H9 (cell line): Measurements from ENCODE around the gene FAM111B. TPM values are rescaled to one million over a fixed set of nuclear protein-coding genes. Genes with fewer than 3 reads are reported as not detected.
"Not testable (repeated sequence)": the region's sequence is repeated elsewhere in the genome, so short reads cannot be mapped to it uniquely, and the experiment has no call there.

Experiments
- DNase-seq: peaks from one replicate; pipeline ENCODE4 v3.0.0-alpha.2; 2017
- H2AFZ ChIP-seq: one replicate; pipeline ENCODE4 v1.6.1; 2013; ENCODE audit warnings: mild to moderate bottlenecking, low read length, control low read depth, moderate library complexity
- H2AK5ac ChIP-seq: 2 replicates; pipeline ENCODE4 v1.6.1; 2013; ENCODE audit warnings: low read length, control low read depth, mixed read lengths; ENCODE audit not compliant: insufficient read length
- H2BK120ac ChIP-seq: one replicate; pipeline ENCODE4 v1.6.1; 2013; ENCODE audit warnings: low read depth, mild to moderate bottlenecking, low read length, control low read depth, inconsistent platforms; ENCODE audit not compliant: poor library complexity, severe bottlenecking
- H2BK12ac ChIP-seq: 2 replicates; pipeline ENCODE4 v1.6.1; 2013; ENCODE audit warnings: low read length, control low read depth, mixed read lengths, low read depth; ENCODE audit not compliant: insufficient read length
- H2BK15ac ChIP-seq: 2 replicates; pipeline ENCODE4 v1.6.1; 2013; ENCODE audit warnings: low read depth, low read length, control low read depth
- H2BK20ac ChIP-seq: one replicate; pipeline ENCODE4 v1.6.1; 2013; ENCODE audit warnings: low read depth, mild to moderate bottlenecking, low read length, control low read depth, inconsistent platforms; ENCODE audit not compliant: poor library complexity, severe bottlenecking
- H2BK5ac ChIP-seq: 2 replicates; pipeline ENCODE4 v1.6.1; 2013; ENCODE audit warnings: low read length, control low read depth, mixed read lengths; ENCODE audit not compliant: insufficient read length
- H3K14ac ChIP-seq: 2 replicates; pipeline ENCODE4 v1.6.1; 2013; ENCODE audit warnings: low read length, control low read depth; ENCODE audit not compliant: insufficient read depth
- H3K18ac ChIP-seq: 2 replicates; pipeline ENCODE4 v1.6.1; 2013; ENCODE audit warnings: low read depth, mild to moderate bottlenecking, mixed read lengths, low read length, control low read depth; ENCODE audit not compliant: insufficient read length
- H3K23ac ChIP-seq: 2 replicates; pipeline ENCODE4 v1.6.1; 2013; ENCODE audit warnings: low read length, control low read depth, mixed read lengths, low read depth; ENCODE audit not compliant: insufficient read length
- H3K23me2 ChIP-seq: 2 replicates; pipeline ENCODE4 v1.6.1; 2013; ENCODE audit warnings: low read depth, mild to moderate bottlenecking, mixed read lengths, low read length, control low read depth; ENCODE audit not compliant: insufficient read length, poor library complexity, severe bottlenecking
- H3K27ac ChIP-seq: 2 replicates; pipeline ENCODE4 v1.5.1; 2013; ENCODE audit warnings: low read length, control low read depth, mixed read lengths, low read depth; ENCODE audit not compliant: insufficient read length
- H3K27me3 ChIP-seq: 2 replicates; pipeline ENCODE4 v1.6.1; 2013; ENCODE audit warnings: low read length, control low read depth, inconsistent platforms; ENCODE audit not compliant: insufficient read depth
- H3K4ac ChIP-seq: 2 replicates; pipeline ENCODE4 v1.6.1; 2013; ENCODE audit warnings: low read depth, mild to moderate bottlenecking, control low read depth, inconsistent platforms, low read length, moderate library complexity
- H3K4me1 ChIP-seq: 2 replicates; pipeline ENCODE4 v1.6.1; 2013; ENCODE audit warnings: low read length, control low read depth, inconsistent platforms; ENCODE audit not compliant: insufficient read depth
- H3K4me2 ChIP-seq: 2 replicates; pipeline ENCODE4 v1.6.1; 2013; ENCODE audit warnings: low read length, control low read depth, mixed read lengths; ENCODE audit not compliant: insufficient read length, insufficient read depth
- H3K56ac ChIP-seq: 2 replicates; pipeline ENCODE4 v1.6.1; 2013; ENCODE audit warnings: low read depth, mild to moderate bottlenecking, mixed read lengths, low read length, control low read depth; ENCODE audit not compliant: insufficient read length
- H3K79me1 ChIP-seq: 2 replicates; pipeline ENCODE4 v1.6.1; 2013; ENCODE audit warnings: low read depth, mild to moderate bottlenecking, moderate library complexity, low read length, control low read depth, inconsistent platforms; ENCODE audit not compliant: insufficient read depth, poor library complexity, severe bottlenecking
- H3K79me2 ChIP-seq: 2 replicates; pipeline ENCODE4 v1.6.1; 2013; ENCODE audit warnings: low read length, control low read depth, inconsistent platforms; ENCODE audit not compliant: insufficient read depth
- H3K9ac ChIP-seq: 2 replicates; pipeline ENCODE4 v1.6.1; 2013; ENCODE audit warnings: low read length, control low read depth, mixed read lengths; ENCODE audit not compliant: insufficient read length; ENCODE audit errors: extremely low read depth
- H3K9me3 ChIP-seq: one replicate; pipeline ENCODE4 v1.6.1; 2013; ENCODE audit warnings: low read depth, low read length, inconsistent platforms; ENCODE audit not compliant: control insufficient read depth
- H3T11ph ChIP-seq: one replicate; pipeline ENCODE4 v1.6.1; 2013; ENCODE audit warnings: mild to moderate bottlenecking, low read length, control low read depth, inconsistent platforms
- H4K20me1 ChIP-seq: one replicate; pipeline ENCODE4 v1.6.1; 2013; ENCODE audit not compliant: control insufficient read depth, insufficient read length, insufficient read depth
- H4K5ac ChIP-seq: 2 replicates; pipeline ENCODE4 v1.6.1; 2013; ENCODE audit warnings: low read depth, mild to moderate bottlenecking, mixed read lengths, low read length, control low read depth; ENCODE audit not compliant: insufficient read length
- H4K8ac ChIP-seq: replicated peaks from 2 replicates; pipeline ENCODE4 v1.6.1; 2013; ENCODE audit warnings: low read length, control low read depth, mixed read lengths, low read depth; ENCODE audit not compliant: insufficient read length
- H4K91ac ChIP-seq: 2 replicates; pipeline ENCODE4 v1.6.1; 2013; ENCODE audit warnings: low read depth, mild to moderate bottlenecking, moderate library complexity, mixed read lengths, low read length, control low read depth; ENCODE audit not compliant: insufficient read length
- H3K27ac Mint-ChIP-seq, 3 experiments: 2 replicates in 2 of 3; 3 replicates in 1 of 3; pipeline ENCODE4 v1.8.0; 2020 to 2021; ENCODE audit warnings: mixed read lengths in 3 of 3, mild to moderate bottlenecking in 1 of 3, moderate library complexity in 1 of 3
- H3K27me3 Mint-ChIP-seq: 2 replicates; pipeline ENCODE4 v1.8.0; 2021; ENCODE audit warnings: low read depth, mild to moderate bottlenecking, moderate library complexity, mixed read lengths
- H3K36me3 Mint-ChIP-seq, 3 experiments: 2 replicates in 2 of 3; 3 replicates in 1 of 3; pipeline ENCODE4 v1.8.0; 2020 to 2021; ENCODE audit warnings: low read depth in 3 of 3, mixed read lengths in 3 of 3; ENCODE audit not compliant: insufficient read depth in 1 of 3
- H3K4me1 Mint-ChIP-seq, 2 experiments: 2 replicates each; pipeline ENCODE4 v1.8.0; 2020; ENCODE audit warnings: mixed read lengths in 2 of 2
- H3K4me3 Mint-ChIP-seq, 2 experiments: 2 replicates in 1 of 2; 3 replicates in 1 of 2; pipeline ENCODE4 v1.8.0; 2020 to 2021; ENCODE audit warnings: mild to moderate bottlenecking in 2 of 2, mixed read lengths in 2 of 2, moderate library complexity in 1 of 2
- H3K9me3 Mint-ChIP-seq, 2 experiments: 2 replicates in 1 of 2; 3 replicates in 1 of 2; pipeline ENCODE4 v1.8.0; 2020; ENCODE audit warnings: mild to moderate bottlenecking in 2 of 2, mixed read lengths in 2 of 2, moderate library complexity in 1 of 2
- CTCF ChIP-seq: fragments of 200-600 bp; sonication (generic); conservative IDR thresholded peaks from 3 replicates; pipeline ENCODE4 v1.8.0; 2021; ENCODE audit warnings: antibody characterized with exemption, mild to moderate bottlenecking
- WGBS: extraction: QIAGEN DNeasy Blood & Tissue Kit; methylation state at CpG from one replicate; pipeline ENCODE4 v1.1.7; 2013; ENCODE audit warnings: missing lambda C conversion rate, low lambda C conversion rate, mixed read lengths; ENCODE audit not compliant: insufficient read length; ENCODE audit errors: extremely low coverage; 5-methylcytosine and 5-hydroxymethylcytosine counted together
- total RNA-seq: library from RNA; stranded (reverse); gene quantifications from 2 replicates; pipeline ENCODE4 v1.2.1, GENCODE V29; 2021

The FAM111B gene
- total RNA-seq, 1 experiment from 2014 or later, result 35.0 TPM

DNA sequence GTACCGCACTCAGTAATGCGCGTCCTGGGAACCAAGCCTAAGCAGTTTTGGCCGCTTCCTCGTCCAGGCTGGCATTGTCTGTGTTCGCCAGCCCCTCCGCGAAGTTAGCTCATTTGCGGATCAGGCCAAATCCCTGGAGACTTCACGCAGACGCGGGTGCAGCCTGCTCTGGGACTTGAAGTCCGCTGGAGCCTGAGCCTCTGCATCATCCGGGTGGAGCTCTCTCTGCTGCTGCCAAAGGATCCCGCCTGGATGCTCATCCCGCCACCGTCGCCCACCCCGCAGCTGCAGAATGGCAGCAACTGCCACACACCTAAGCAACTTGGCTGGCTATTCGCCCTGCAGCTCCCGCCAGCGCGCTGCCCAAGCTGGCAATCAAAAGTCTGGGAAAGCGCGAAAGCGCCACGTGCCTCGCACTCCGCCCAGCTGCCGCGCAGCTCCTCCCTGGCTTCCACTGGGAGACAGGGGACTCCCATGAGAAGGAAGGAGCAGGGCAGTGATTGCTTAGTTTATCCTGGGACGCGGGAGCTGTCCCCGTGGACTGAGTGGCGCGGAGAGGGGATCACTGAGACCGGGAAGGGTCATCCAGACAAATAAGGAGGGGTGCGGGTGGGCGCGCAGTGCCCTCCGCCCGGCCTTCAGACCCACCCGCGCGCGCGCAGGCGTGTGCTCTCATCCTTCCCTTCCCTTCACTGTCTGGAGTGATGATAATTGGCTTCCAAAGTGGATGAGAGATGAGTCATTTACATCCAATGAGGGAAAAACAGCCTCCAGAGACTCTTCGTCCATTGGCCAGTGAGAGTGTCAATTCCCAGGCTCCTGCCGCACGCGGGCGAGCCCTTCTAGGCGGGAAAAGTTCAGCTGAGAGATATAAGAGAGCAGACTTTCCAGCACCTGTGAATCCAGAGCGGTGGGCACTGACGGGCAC lies 44.2 kb upstream of the FAM111B start:
- H2AK5ac ChIP-seq, result no peak overlapping the region
- H3K4me2 ChIP-seq, result no peak overlapping the region
- no peaks in the 10 kb centered on the region for H3K9me3 Mint-ChIP-seq
- H3K4me3 Mint-ChIP-seq, result no peak overlapping the region
- H3K36me3 Mint-ChIP-seq, result no peaks in the 10 kb centered on the region
- H3K4ac ChIP-seq, result no peak overlapping the region
- no peak overlapping the region for H4K8ac ChIP-seq
- H3K23me2 ChIP-seq, result no peaks in the 10 kb centered on the region
- no peaks in the 10 kb centered on the region for H3K79me1 ChIP-seq
- no peak overlapping the region for H3K9ac ChIP-seq
- H3K27me3 Mint-ChIP-seq, result peaks cover 28% of the 10 kb centered on the region
- no peak overlapping the region for H3T11ph ChIP-seq
- WGBS, result no CpG with 5 or more reads among the region's 56 CpGs
- H3K4me1 Mint-ChIP-seq, result peaks cover 6 to 9% of the 10 kb centered on the region in 2 experiments
- no peak overlapping the region for H3K27ac ChIP-seq
- H4K5ac ChIP-seq, result no peak overlapping the region
- peak; percentile 36 for DNase-seq
- no peak overlapping the region for H2BK12ac ChIP-seq
- H2BK15ac ChIP-seq, result no peak overlapping the region
- no peak for TF ChIP-seq CTCF
- no peak overlapping the region for H3K27ac Mint-ChIP-seq
- no peak overlapping the region for H2BK5ac ChIP-seq
- H2BK120ac ChIP-seq, result no peak overlapping the region
- no peak overlapping the region for H2BK20ac ChIP-seq
- no peaks in the 10 kb centered on the region for H3K9me3 ChIP-seq
- peak overlapping the region; percentile 58 for H3K18ac ChIP-seq
- H2AFZ ChIP-seq, result no peak overlapping the region
- H3K56ac ChIP-seq, result no peak overlapping the region
- no peaks in the 10 kb centered on the region for H3K4me1 ChIP-seq
- H3K27me3 ChIP-seq, result no peaks in the 10 kb centered on the region
- H4K91ac ChIP-seq, result no peak overlapping the region
- H3K23ac ChIP-seq, result no peak overlapping the region
- no peak overlapping the region; the same call in 1 of the 2 replicates for H3K14ac ChIP-seq
- no peaks in the 10 kb centered on the region for H4K20me1 ChIP-seq
- no peaks in the 10 kb centered on the region for H3K79me2 ChIP-seq

GRCh38 chr11:59063996-59064727 lies 42.9 kb upstream of the FAM111B start:
- not testable (repeated sequence) for H4K8ac ChIP-seq, H2BK20ac ChIP-seq, H3K36me3 Mint-ChIP-seq, H4K91ac ChIP-seq, H3K4me1 ChIP-seq, H3T11ph ChIP-seq, H3K9ac ChIP-seq, H3K56ac ChIP-seq, H3K23me2 ChIP-seq, H2BK5ac ChIP-seq, H3K27me3 ChIP-seq, H2BK15ac ChIP-seq, H2AK5ac ChIP-seq, H2AFZ ChIP-seq, H3K79me2 ChIP-seq, H2BK120ac ChIP-seq, H3K4ac ChIP-seq, H3K23ac ChIP-seq, H2BK12ac ChIP-seq, H3K4me1 Mint-ChIP-seq, H4K20me1 ChIP-seq, H3K27ac Mint-ChIP-seq, H3K4me2 ChIP-seq, H3K9me3 Mint-ChIP-seq, H3K79me1 ChIP-seq, H3K14ac ChIP-seq, H3K18ac ChIP-seq, H3K9me3 ChIP-seq, H4K5ac ChIP-seq, DNase-seq, H3K27ac ChIP-seq, H3K4me3 Mint-ChIP-seq
- H3K27me3 Mint-ChIP-seq, result peaks cover 24% of the 10 kb centered on the region
- WGBS, result no CpG with 5 or more reads among the region's 14 CpGs
